Kidney (tissue), 14 donors: ENCODE results near the gene ZMYND10. TPM values are rescaled to one million over a fixed set of nuclear protein-coding genes. Genes with fewer than 3 reads are reported as not detected.

Source experiments
- DNase-seq, 5 donors: peaks; one replicate each; pipeline ENCODE4 v3.0.0-alpha.2; 2013 to 2020
- FAIRE-seq: peaks from 2 replicates; lab custom pipeline; 2012; peaks lifted over from hg19 to GRCh38; lab: Jason Lieb, UNC
- H3K27ac ChIP-seq, 2 donors: one replicate each; pipeline ENCODE4 v1.7.0; 2013; ENCODE audit warnings: low read depth in 2 of 2, low read length in 2 of 2, inconsistent platforms in 1 of 2
- H3K27me3 ChIP-seq: one replicate; pipeline ENCODE4 v1.7.1; 2013; ENCODE audit warnings: low read length, inconsistent platforms; ENCODE audit not compliant: control insufficient read depth, insufficient read depth
- H3K36me3 ChIP-seq, 3 donors: one replicate each; pipeline versions ENCODE4 v1.7.0 to v1.7.1; 2013; ENCODE audit warnings: low read length in 3 of 3, control low read depth in 1 of 3, inconsistent platforms in 1 of 3; ENCODE audit not compliant: insufficient read depth in 3 of 3, control insufficient read depth in 2 of 3
- H3K4me1 ChIP-seq, 3 donors: one replicate each; pipeline versions ENCODE4 v1.7.0 to v1.7.1; 2013; ENCODE audit warnings: low read length in 3 of 3, inconsistent platforms in 1 of 3, low read depth in 1 of 3; ENCODE audit not compliant: control insufficient read depth in 2 of 3, insufficient read depth in 2 of 3
- H3K4me3 ChIP-seq, 3 donors: one replicate each; pipeline versions ENCODE4 v1.7.0 to v1.8.1; 2013; ENCODE audit warnings: low read length in 3 of 3, control low read depth in 1 of 3, inconsistent platforms in 1 of 3
- H3K9ac ChIP-seq, 3 donors: one replicate each; pipeline versions ENCODE4 v1.7.0 to v1.7.1; 2013; ENCODE audit warnings: low read length in 3 of 3, control low read depth in 1 of 3, inconsistent platforms in 1 of 3
- H3K9me3 ChIP-seq, 3 donors: one replicate each; pipeline versions ENCODE4 v1.7.0 to v1.7.1; 2013; ENCODE audit warnings: low read length in 3 of 3, control low read depth in 1 of 3, inconsistent platforms in 1 of 3; ENCODE audit not compliant: control insufficient read depth in 2 of 3, insufficient read depth in 1 of 3
- CTCF ChIP-seq: IDR thresholded peaks from 3 replicates; pipeline ENCODE4 v1.5.1; 2012; ENCODE audit warnings: mild to moderate bottlenecking, moderate library complexity, borderline replicate concordance; ENCODE audit not compliant: insufficient read depth; ENCODE audit errors: extremely low read depth
- intact Hi-C: fragments of 100-400 bp; cut with DNase I; formaldehyde crosslinking; loops from one replicate; pipeline ENCODE4 v1.11.1; 2022
- polyA plus RNA-seq: library from polyadenylated mRNA; stranded (reverse); fragments of 350-450 nt; fragmentation: Illumina TruSeq; extraction: RNeasy Lipid Tissue Mini Kit (QIAGEN cat#74804); gene quantifications from one replicate; pipeline ENCODE4 v1.2.3, GENCODE V29; 2014; ENCODE audit warnings: low read depth, low replicate concordance; ENCODE audit not compliant: insufficient read depth
- total RNA-seq: library from RNA; stranded (reverse); fragmentation: NEBNext Ultra II Directional; extraction: Animal tissue kit (Norgen Biotek cat#: 25700); gene quantifications from one replicate; pipeline ENCODE4 v1.2.1, GENCODE V29; 2021
- donor health status: control.
- donor health status: control.
- donor health status: control.
- donor health status: control.
- donor health status: control.
- donor health status: DM: yes; HTN: yes; CAD: no.
- donor health status: Normal renal cell carcinoma (clear cell type).

Gene ZMYND10
- total and polyA plus RNA-seq, 2 donors from 2014 or later, result 10.0 to 14.2 TPM

- Histone ChIP-seq H3K9ac (peak within 1 kb of the TSS; percentile 44 to 90 (median 84)), H3K27me3 (no peaks in the 10 kb centered on the region), H3K36me3 (peaks cover 4 to 41% (median 23%) of the 10 kb centered on the region in 3 donors), H3K27ac (peak within 1 kb of the TSS; percentile 77 to 87), H3K4me3 (peak within 1 kb of the TSS; percentile 68 to 89 (median 70)), H3K4me1 (peaks cover 0 to 22% (median 12%) of the 10 kb centered on the region in 3 donors), H3K9me3 (no peaks in the 10 kb centered on the region)
- DNase-seq (peak; percentile 97 to 99 (median 98)), FAIRE-seq (peak; percentile 52)
- intact Hi-C loops, result no loop called here
- TF ChIP-seq CTCF, result no peak
Observed at GRCh38 chr3:50327943-50328691, 17.4 kb downstream of the ZMYND10 start, which contains the start of gene TUSC2. Gene TUSC2, minus strand, starts transcription at chr3:50328223. Its CDS starts 124 bp downstream, at chr3:50328099.

GRCh38 chr3:50327129-50327528, 18.4 kb downstream of the ZMYND10 start:
- intact Hi-C loops, result no loop called here

GRCh38 chr3:50326182-50326541, 19.4 kb downstream of the ZMYND10 start:
- H3K27ac ChIP-seq, result no peak overlapping the region
- intact Hi-C loops, result no loop called here
- FAIRE-seq (no peak), DNase-seq (no peak)
- peaks cover 4 to 31% (median 15%) of the 10 kb centered on the region in 3 donors for H3K36me3 ChIP-seq
- H3K27me3 ChIP-seq, result no peaks in the 10 kb centered on the region
- no peak overlapping the region for H3K9ac ChIP-seq
- H3K9me3 ChIP-seq, result no peaks in the 10 kb centered on the region
- no peak for TF ChIP-seq CTCF
- peaks cover 0 to 28% (median 12%) of the 10 kb centered on the region in 3 donors for H3K4me1 ChIP-seq
- no peak overlapping the region for H3K4me3 ChIP-seq

More at GRCh38 chr3:50327129-50327528, 18.4 kb downstream of the ZMYND10 start:
- Histone ChIP-seq H3K36me3 (peaks cover 4 to 40% (median 23%) of the 10 kb centered on the region in 3 donors), H3K27me3 (no peaks in the 10 kb centered on the region), H3K4me1 (peaks cover 0 to 27% (median 12%) of the 10 kb centered on the region in 3 donors), H3K27ac (no peak overlapping the region), H3K9me3 (no peaks in the 10 kb centered on the region), H3K4me3 (peak overlapping the region; percentile 68 to 89 (median 70)), H3K9ac (peak overlapping the region in 2 of 3 donors; percentile 44 to 90)
- FAIRE-seq (no peak), DNase-seq (no peak)
- TF ChIP-seq CTCF, result no peak
